Effector CD4-positive, alpha-beta T cell (primary cell): ENCODE data around the gene USP31.
"Not testable (repeated sequence)": the region's sequence is repeated elsewhere in the genome, so short reads cannot be mapped to it uniquely, and the experiment has no call there.

Experiments used
- DNase-seq: peaks from one replicate; pipeline ENCODE4 v3.0.0-alpha.2; 2020

USP31 gene

DNA sequence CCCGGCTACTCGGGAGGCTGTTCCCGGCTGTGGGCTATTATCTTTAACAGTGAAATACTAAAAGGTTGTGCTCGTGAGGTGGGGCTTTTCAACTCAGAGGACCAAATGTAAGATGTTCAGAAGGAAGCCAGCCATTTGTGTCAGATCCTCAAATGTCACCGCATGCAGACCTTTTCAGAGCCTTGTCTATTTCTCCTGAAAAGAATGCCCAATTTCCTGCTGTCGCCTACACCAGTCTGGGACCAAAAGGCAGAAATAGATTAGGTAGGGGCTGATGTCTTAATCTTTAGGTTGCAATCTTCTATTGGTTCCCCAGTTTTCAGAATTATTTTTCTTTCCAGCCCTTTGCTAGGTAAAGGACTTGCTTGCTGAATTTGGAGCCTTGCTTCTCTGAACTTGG is 8.9 kb upstream of the USP31 start:
- DNase-seq: no peak

DNA sequence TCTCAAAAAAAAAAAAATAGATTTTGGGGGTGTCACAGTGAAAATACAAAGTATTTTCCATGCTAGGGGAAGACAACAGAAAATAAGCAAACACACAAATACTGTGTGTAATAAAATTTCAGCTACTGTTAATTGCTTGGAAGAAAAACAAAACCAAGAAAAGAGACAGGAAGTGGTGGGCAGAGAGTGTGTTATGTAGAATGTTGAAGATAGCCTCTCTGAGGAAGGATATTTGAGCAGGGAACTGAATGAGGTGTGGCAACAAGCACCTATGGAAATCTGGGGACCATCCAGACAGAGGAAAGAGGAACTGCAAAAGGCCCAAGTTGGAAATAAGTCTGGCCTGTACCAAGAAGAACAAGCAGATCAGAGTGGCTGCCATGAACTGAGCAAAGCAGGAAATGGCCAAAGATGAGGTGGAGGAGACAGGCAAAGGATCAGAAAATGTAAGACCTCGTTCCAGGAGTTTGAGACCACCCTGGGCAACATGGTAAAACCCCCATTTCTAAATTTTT is 7.8 kb upstream of the USP31 start:
- DNase-seq: no peak

DNA sequence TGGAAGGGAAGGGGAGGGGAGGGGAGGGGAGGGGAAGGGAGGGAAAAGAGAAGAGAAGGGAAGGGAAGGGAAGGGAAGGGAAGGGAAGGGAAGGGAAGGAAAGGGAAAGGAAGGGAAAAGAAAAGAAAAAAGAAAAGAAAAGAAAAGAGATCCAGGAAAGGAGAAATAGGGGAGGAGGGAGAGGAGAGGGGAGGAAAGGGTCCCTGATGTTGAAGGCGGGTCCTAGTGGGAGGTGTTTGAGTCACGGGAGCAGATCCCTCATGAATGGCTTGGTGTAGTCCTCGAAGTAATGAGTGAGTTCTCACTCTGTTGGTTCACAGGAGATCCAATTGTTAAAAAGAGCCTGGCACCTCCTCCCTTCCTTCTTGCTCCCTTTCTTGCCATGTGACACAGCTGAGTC is 6.9 kb upstream of the USP31 start:
- DNase-seq: no peak

DNA sequence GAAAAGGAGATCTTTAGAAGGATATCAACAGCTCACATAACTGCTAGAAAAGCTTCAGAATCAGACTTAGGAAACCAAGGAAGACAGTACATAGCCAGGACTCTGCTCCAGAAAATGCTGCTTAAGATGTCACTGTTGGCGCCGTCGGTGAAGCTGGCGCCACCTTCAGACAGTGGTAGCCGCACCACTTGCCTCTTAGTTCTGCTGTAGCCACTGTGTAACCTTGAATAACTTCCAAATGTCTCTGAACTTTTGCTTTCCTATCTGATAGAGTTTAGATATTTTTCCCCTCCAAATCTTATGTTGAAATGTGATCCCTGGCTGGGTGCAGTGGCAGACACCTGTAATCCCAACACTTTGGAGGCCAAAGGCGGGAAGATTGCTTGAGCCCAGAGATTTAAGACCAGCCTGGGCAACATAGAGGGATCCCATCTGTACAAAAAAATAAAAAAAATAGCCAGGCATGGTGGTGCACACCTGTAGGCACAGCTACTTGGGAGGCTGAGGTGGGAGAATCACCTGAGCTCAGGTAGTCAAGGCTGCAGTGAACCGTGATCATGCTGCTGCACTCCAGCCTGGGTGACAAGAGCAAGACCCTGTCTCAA is 6.3 kb upstream of the USP31 start:
- no peak for DNase-seq

GRCh38 chr16:23152386-23153178 is 3.3 kb upstream of the USP31 start:
- DNase-seq: no peak

GRCh38 chr16:23149993-23150364 is 727 bp upstream of the USP31 start:
- DNase-seq: no peak

DNA sequence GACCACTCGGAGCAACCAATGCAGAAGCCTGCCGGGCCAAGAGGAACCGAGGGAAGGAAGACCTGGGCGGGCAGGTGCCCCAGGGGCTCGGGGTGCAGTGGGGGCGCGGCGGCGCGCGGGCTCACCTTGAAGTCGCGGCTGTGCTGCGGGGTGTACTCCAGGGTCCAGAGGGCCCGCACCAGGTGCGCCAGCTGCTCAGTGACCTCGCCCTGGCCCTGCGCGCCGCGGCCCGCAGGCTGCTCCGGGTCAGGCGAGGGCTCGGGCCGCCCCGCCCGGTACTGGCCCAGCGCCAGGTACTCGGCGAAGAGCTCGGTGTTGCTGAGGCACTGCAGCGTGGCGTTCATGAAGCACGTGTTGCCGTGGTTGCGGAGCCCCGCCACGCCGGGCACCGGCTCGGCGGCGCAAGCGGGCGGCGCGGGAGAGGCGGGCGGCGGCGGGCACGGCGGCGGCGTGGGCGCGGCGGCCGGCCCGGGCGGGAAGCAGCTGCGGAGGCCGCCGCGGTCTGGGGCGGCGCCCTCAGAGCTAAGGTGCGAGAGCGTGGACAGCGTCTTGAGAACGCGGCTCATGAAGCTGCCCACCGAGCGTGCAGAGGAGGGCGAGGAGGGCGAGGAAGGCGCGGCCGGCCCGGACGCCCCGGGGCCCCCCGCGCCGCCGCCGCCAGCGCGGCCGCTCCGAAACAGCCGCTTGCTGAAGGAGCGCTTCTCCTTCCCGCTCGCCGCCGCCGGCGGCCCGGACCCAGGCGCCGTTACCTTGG is 562 bp downstream of the USP31 start:
- peak; percentile 44 for DNase-seq

GRCh38 chr16:23148166-23148512 is 1.1 kb downstream of the USP31 start:
- DNase-seq: no peak

DNA sequence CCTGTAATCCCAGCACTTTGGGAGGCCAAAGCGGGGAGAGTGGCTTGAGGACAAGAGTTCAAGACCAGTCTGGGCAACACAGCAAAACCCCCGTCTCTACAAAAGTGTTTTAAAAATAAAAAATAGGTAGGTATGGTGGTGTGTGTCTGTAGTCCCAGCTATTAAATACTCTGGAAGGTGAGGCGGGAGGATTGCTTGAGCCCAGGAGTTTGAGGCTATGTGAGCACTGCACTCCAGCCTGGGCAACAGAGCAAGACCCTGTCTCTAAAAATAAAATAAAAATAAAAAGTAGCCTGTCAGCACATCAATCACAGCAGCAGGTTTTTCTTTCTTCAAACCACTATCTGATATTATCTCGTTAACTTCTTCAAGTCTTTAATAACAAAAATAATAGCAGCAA is 1.6 kb downstream of the USP31 start:
- DNase-seq: no peak

DNA sequence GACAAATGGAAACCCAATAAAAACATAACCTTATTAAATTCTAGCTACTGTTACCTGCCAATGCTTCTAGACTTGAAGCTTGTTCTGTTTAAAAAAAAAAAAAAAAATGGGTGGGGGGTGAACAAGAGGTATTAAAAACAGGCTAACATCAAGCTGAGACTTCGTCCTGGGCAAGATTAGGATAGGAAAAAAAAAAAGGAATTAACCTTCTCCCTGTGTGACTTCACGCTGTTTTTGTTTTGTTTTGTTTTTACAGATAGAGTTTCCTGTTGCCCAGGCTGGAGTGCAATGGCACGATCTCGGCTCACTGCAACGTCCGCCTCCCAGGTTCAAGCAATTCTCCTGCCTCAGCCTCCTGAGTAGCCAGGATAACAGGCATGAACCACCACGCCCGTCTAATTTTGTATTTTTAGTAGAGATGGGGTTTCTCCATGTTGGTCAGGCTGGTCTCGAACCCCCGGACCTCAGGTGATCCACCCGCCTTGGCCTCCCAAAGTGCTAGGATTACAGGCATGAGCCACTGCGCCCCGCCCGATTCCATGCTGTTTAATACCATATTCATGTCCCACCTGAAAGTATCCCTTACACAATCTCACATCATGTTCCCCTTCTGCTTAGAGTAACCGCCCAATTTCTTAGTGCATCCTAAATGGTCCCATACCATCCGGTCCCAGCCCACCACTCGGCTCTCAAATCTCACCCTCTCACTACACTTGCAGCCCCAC is 2.2 kb downstream of the USP31 start:
- no peak for DNase-seq

GRCh38 chr16:23145608-23146007 is 3.6 kb downstream of the USP31 start:
- DNase-seq: no peak

DNA sequence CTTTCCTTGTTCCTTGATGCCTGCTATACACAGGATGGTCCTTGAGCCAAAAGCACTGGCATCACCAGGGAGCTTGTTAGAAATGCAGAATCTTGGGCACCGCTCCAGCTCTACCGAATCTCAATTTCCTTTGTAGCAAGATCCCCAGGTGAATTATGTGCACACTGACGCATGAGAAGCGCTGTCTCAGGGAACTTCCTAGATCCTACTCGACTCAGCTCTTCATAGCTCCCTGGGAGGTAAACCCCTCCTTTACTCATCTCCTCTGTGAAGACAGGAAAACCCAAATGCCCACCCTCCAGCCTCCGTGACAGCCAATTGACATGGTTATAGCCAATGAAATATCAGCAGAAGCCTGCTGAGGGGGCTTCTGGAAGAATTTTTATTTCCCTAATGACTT is 4.1 kb downstream of the USP31 start:
- no peak for DNase-seq

GRCh38 chr16:23144393-23144792 is 4.9 kb downstream of the USP31 start:
- not testable (repeated sequence) for DNase-seq

DNA sequence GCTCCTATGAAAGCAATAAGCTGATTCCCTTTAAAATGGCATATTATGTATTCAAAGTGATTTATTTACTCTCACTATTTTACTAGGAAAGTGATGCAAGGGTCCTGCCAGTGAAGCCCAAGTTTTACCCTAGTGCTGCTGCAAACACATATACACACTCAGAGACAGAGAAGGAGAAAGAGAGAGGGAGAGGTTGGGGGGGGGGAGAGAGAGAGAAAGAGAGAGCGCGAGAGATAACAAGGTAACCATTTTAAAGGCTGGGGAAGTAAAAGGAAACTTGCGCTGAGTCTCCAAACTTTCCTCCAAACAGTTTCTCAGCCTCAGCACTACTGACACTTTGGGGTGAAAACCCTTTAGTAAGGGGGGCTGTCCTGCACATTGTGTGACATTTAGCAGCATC is 5.9 kb downstream of the USP31 start:
- no peak for DNase-seq

DNA sequence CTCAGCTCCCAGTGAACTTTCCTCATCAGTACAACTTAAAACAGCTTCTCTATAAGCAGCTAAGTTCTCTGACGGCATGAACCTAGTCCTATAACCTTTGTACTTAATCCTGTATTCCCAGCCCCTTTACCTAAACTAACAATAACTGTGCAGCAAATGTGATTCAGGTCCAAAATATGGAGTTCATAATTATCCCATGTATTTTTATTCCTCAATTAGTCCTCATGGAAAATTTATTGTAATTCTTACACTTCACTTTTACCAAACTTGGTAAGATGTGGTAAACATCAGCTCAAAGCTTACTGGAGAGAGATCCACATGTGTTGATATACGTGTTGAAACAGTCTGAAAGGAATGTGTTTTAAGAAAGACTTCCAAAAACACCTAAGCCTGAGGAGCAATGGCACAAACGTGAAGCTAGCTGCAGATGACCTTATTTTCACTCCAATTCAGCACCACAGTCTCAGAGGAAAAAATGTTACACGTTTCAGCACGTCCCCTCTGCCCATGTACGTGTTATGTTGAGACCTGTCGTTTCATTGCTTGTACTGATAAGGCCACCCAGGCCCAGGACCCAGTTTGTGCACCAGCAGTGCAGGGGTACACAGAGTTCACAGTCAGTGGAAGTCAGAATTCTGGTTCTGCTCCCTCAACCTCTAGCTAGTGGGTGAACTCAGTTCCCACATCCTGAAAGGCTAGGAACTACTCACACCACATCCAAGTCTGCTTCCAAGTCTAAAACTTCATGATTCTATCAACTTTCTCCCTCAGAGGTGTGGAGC is 7.1 kb downstream of the USP31 start:
- no peak for DNase-seq

DNA sequence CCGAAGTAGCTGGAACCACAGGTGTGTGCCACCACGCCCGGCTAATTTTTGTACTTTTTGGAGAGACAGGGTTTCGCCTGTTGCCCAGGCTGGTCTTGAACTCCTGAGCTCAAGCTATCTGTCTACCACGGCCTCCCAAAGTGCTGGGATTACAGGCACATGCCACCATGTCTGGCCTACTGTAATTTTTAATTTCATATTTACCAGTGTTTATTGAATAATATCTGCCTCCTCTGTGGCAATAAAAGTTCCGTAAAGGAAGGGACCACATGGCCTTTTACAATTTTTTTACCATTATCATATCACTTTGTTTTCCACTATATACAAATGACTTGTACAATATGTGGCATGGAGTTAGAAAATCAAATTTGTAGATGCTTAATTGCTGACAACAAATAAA is 7.8 kb downstream of the USP31 start:
- no peak for DNase-seq

DNA sequence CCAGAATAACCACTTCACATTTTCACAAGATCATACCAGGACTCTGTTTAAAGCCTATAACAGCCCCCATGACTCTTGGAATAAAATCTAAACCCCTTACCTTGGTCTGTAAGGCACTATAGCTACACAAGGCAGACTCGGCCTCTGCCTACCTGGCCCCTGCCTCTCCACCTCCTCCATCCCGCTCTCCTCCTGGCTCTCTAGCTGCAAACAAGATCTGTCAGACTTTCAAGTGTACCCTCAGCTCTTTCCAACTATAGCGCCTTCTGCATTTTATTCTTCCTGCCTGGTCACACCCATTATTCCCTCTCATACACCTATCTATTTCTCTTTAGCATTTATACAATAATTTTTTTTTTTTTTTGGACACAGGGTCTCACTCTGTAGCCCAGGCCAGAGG is 8.2 kb downstream of the USP31 start:
- no peak for DNase-seq

DNA sequence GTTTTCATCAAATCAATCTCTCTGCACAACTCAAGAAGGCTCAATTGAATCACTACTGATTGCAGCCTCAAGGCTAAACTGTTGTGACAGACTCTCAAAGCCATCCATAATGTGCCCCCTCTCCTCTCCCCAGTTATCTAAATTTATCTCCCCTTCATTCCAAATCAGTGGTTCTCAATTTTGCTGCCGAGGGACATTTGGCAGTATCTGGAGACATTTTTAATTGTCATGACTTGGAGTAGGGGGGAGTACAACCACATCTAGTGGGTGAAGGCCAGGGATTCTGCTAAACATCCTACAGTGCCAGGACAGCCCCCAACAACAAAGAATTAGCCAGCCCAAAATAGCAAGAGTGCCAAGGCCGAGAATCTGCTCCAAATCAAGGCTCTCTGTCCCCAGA is 9.1 kb downstream of the USP31 start:
- DNase-seq: no peak

GRCh38 chr16:23137818-23138217 is 11.4 kb downstream of the USP31 start:
- no peak for DNase-seq

DNA sequence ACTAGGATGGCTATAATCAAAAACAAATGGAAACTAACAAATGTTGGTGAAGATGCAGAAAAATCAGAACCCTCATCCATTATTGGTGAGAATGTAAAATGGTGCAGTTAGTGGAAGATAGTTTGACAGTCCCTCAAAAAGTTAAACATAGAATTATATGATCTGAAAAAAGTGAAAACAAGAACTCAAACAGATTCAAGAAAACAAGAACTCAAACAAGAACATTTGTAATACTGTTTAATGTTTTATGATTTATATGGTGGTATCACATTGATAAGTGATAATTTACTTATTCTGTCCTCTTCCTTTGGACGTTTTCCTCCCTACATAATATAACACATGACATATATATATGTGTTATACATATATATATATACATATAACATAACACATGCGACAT is 12.0 kb downstream of the USP31 start:
- DNase-seq: no peak

DNA sequence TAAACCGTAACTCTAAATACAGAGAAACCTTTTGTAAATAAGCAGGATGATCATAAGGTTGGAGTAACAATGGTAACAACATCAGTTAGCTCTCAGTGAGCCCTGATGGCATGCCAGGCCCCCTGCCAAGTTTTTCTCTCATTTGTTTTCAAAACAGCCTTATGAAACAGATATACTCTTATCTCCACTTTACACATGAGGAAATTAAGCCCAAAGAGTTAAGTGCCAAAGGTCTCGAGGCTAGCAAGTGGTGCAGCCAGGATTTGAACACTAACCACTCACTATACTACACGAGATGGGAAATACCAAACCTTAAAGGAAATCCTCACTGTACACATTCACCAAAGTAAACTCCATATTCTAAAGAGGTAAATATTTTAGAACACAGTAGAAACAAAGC is 15.0 kb downstream of the USP31 start:
- DNase-seq: no peak

- no peak for DNase-seq
Observed at GRCh38 chr16:23132775-23133463, 16.3 kb downstream of the USP31 start.
